Amniotic epithelial cell (primary cell): ENCODE results near the gene PHLDB3.
"Not testable (repeated sequence)": the region's sequence is repeated elsewhere in the genome, so short reads cannot be mapped to it uniquely, and the experiment has no call there.

ENCODE experiments used
- DNase-seq: peaks from one replicate; pipeline ENCODE4 v3.0.0-alpha.2; 2010; ENCODE audit warnings: low read depth

Gene PHLDB3

GRCh38 chr19:43439709-43440063 is 64.9 kb downstream of the PHLDB3 start:
- no peak for DNase-seq

DNA sequence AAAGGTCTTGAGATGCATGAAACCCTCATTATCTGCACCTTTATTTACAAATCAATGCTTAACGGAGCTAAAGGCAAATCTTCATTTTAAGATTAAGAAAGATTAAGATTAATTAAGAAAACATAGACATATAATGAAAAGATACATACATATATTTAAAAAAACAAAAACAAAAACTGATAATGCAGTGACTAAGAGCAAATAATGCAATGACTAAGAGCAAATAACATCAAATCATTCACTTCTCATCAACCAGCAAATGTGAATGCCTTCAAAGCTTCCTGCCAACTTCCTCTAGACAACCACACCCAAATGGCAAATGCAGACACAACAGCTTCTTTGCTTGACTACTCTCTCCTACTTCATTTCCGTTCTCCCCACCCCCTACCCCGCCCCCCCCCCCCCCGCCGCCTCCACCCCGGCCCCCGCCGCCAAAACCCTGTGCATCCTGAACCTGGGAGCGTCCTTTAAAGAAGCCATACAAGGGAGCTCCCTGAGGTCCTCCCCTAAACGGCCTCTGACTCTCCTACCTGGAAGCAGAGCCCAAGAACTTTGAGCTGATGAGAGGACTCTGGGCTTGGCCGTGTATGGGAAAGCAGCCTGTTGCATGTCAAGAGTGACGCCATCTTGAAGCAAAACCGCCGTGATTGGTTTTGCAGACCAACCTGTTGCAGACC is 65.4 kb downstream of the PHLDB3 start:
- no peak for DNase-seq

DNA sequence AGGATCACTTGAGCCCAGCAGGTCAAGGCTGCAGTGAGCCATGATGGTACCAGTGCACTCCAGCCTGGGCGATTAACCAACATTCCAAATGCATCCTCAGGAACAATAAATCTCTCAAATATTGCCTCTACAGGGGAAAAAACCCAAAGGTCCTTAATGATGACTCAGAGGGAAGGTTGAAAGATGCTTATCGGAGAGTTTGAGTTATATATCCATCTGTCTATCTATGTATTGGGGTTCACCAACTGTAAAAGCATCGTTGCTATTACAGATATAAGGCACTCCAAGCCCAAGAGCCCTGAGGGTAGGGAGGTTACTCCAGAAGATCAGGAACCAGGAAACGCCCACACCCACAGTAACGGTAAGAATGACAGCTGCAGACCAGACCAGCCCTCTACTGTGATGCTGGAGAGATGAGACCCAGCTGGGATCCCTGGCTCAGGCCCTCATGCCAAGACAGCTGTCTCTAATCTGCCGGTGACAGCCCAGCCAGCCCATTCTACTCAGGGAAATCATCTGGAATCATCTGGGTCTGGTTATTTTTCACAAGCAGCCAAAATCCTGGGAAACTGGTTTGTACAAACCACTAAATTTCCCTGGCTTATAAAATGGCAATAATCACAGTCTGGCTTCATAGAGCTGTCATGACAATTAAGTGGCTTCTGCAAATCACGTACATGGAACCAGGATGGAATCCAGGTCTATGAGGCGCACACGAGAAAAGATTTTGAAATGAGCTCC is 66.1 kb downstream of the PHLDB3 start:
- peak; percentile 10 for DNase-seq

- DNase-seq, result no peak
Measured at GRCh38 chr19:43437712-43438111, 66.8 kb downstream of the PHLDB3 start.

DNA sequence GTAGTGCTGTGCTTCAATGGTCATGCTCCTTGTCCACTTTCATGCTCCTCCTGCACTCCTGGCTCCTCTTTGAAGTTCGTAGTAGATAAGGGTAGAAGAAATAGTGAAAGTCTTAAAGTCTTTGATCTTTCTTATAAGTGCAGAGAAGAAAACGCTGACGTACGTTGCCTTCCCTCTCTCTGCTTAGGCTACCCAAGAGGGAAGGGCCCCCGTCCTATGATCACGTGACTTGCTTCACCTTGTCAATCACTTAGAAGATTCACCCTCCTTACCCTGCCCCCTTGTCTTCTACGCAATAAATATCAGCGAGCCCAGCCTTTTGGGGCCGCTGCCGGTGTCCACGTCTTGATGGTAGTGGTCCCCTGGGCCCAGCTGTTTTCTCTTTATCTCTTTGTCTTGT is 67.3 kb downstream of the PHLDB3 start:
- DNase-seq, result not testable (repeated sequence)

DNA sequence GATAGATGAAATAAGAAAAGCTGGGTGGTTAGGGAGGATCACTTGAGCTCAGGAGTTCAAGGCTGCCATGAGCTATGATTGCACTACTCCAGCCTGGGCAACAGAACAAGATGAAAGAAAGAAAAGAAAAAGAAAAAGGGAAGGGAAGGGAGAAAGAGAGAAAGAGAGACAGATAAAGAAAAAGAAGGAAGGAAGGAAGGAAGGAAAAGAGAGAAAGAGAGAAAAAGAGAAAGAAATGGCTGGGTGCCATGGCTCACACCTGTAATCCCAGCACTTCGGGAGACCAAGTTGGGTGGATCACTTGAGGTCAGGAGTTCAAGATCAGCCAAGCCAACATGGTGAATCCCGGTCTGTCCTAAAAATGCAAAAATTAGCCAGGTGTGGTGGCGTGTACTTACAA is 68.8 kb downstream of the PHLDB3 start:
- no peak for DNase-seq

GRCh38 chr19:43433689-43434088 is 70.9 kb downstream of the PHLDB3 start:
- no peak for DNase-seq

- DNase-seq, result no peak
Measured at GRCh38 chr19:43433358-43433673, 71.2 kb downstream of the PHLDB3 start.

GRCh38 chr19:43430976-43431375 is 73.6 kb downstream of the PHLDB3 start:
- DNase-seq, result no peak

DNA sequence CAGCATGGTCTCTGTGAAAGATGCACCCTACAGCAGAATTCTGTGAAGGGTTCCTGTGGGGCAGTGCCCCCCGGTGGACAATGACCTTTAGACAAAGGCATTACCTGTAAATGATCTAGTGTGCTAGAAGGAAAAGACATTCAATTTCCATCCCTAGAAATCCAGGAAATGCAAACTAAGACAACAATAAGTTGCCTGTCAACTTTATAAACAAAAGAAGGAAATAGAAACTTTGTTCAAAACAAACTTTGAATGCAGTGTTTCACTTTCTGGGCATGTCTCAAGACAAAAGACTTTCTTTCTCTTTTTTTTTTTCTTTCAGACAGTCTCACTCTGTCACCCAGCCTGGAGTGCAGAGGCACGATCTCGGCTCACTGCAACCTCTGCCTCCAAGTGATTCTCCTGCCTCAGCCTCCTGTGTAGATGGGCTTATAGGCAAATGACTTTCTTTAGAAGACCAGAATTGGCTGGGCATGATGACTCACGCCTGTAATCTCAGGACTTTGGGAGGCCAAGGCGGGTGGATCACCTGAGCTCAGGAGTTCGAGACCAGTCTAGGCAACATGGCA is 74.3 kb downstream of the PHLDB3 start:
- no peak for DNase-seq

DNA sequence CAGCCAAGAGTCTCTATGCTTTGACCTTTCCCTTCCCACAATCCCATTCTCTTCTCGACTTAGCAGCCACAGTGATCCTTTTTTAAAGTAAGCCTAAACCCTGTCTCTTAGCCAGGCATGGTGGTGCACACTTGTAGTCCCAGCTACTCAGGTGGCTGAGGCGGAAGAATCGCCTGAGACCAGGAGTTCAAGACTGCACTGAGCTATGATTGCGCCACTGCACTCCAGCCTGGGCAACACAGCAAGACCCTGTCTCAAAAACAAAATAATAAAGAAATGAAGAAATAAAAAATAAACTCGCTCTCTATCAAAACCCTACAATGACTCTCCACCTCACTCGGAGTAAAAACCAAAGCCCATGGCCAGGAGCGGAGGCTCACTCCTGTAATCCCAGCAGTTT is 75.2 kb downstream of the PHLDB3 start:
- no peak for DNase-seq

GRCh38 chr19:43425567-43426392 is 78.8 kb downstream of the PHLDB3 start:
- peak; percentile 8 for DNase-seq
